HEK293T (cell line): ENCODE results near the gene AHNAK2.

Experiments used
- CTCF ChIA-PET: fragments of 350-600 bp; formaldehyde crosslinking; extraction: SDS; loops from one replicate; lab custom pipeline; 2021; ENCODE audit warnings: antibody characterized with exemption, inconsistent platforms; lab: Yijun Ruan, JAX
- POLR2A ChIA-PET: fragments of 350-600 bp; formaldehyde crosslinking; extraction: SDS; loops from one replicate; lab custom pipeline; 2020; ENCODE audit warnings: antibody characterized with exemption, inconsistent platforms; lab: Yijun Ruan, JAX
- DNase-seq: peaks from one replicate; pipeline ENCODE4 v3.0.0; 2012; ENCODE audit warnings: mixed read lengths; ENCODE audit errors: extremely low spot score
- ARNT ChIP-seq: fragments of 450-650 bp; IDR thresholded peaks from 2 replicates; pipeline ENCODE4 v1.6.1; 2017; ENCODE audit warnings: mild to moderate bottlenecking
- BHLHE40 ChIP-seq: fragments of 450-650 bp; IDR thresholded peaks from 2 replicates; pipeline ENCODE4 v1.6.1; 2016; ENCODE audit warnings: mild to moderate bottlenecking, moderate library complexity, borderline replicate concordance
- CTBP1 ChIP-seq: fragments of 450-650 bp; IDR thresholded peaks from 2 replicates; pipeline ENCODE4 v1.6.1; 2016; ENCODE audit warnings: borderline replicate concordance
- ELF4 ChIP-seq: fragments of 450-650 bp; IDR thresholded peaks from 2 replicates; pipeline ENCODE4 v1.6.1; 2017; ENCODE audit warnings: antibody characterized with exemption
- FOXA1 ChIP-seq: fragments of 450-650 bp; IDR thresholded peaks from 2 replicates; pipeline ENCODE4 v1.6.1; 2016; ENCODE audit warnings: mild to moderate bottlenecking
- FOXK2 ChIP-seq: fragments of 450-650 bp; IDR thresholded peaks from 2 replicates; pipeline ENCODE4 v1.6.1; 2016; ENCODE audit warnings: mild to moderate bottlenecking
- FOXM1 ChIP-seq: fragments of 450-650 bp; IDR thresholded peaks from 2 replicates; pipeline ENCODE4 v1.6.1; 2017; ENCODE audit warnings: mild to moderate bottlenecking, borderline replicate concordance
- HDGF ChIP-seq: fragments of 450-650 bp; IDR thresholded peaks from 2 replicates; pipeline ENCODE4 v1.6.1; 2017; ENCODE audit warnings: antibody characterized with exemption, borderline replicate concordance
- L3MBTL2 ChIP-seq: fragments of 450-650 bp; conservative IDR thresholded peaks from 2 replicates; pipeline ENCODE4 v1.6.1; 2016; ENCODE audit warnings: mild to moderate bottlenecking
- LEF1 ChIP-seq: fragments of 450-650 bp; IDR thresholded peaks from 2 replicates; pipeline ENCODE4 v1.6.1; 2017; ENCODE audit warnings: mild to moderate bottlenecking, borderline replicate concordance
- NFRKB ChIP-seq: fragments of 450-650 bp; IDR thresholded peaks from 2 replicates; pipeline ENCODE4 v1.6.1; 2016; ENCODE audit warnings: mild to moderate bottlenecking, moderate library complexity
- PKNOX1 ChIP-seq: fragments of 450-650 bp; IDR thresholded peaks from 2 replicates; pipeline ENCODE4 v1.6.1; 2016
- SP1 ChIP-seq: fragments of 450-650 bp; IDR thresholded peaks from 2 replicates; pipeline ENCODE4 v1.6.1; 2017
- SUZ12 ChIP-seq: fragments of 450-650 bp; IDR thresholded peaks from 2 replicates; pipeline ENCODE4 v1.6.1; 2016; ENCODE audit warnings: mild to moderate bottlenecking
- TARDBP ChIP-seq: fragments of 450-650 bp; IDR thresholded peaks from 2 replicates; pipeline ENCODE4 v1.6.1; 2016
- ZNF384 ChIP-seq: fragments of 450-650 bp; IDR thresholded peaks from 2 replicates; pipeline ENCODE4 v1.6.1; 2016

AHNAK2 gene

GRCh38 chr14:104982548-104983230 lies 4.5 kb upstream of the AHNAK2 start:
- DNase-seq: no peak
- ChIA-PET CTCF (no interaction called here), POLR2A (interaction anchor here (1.5 kb wide), 1 partner anchor 38 kb away, joined by 4 read pairs; the partner anchor contains the start of gene CDCA4)
- no peak for TF ChIP-seq NFRKB
- TF ChIP-seq L3MBTL2: no peak
- no peak for TF ChIP-seq SUZ12
- TF ChIP-seq HDGF: no peak
- TF ChIP-seq PKNOX1: no peak
- TF ChIP-seq CTBP1: no peak
- TF ChIP-seq LEF1: no peak
- TF ChIP-seq SP1: no peak
- no peak for TF ChIP-seq ARNT

GRCh38 chr14:104981699-104982541 lies 3.7 kb upstream of the AHNAK2 start:
- CTCF ChIA-PET: interaction anchor here (0.7 kb wide), 1 partner anchor 9 kb away, joined by 3 read pairs; no protein-coding TSS in a partner anchor
- TF ChIP-seq CTBP1 (no peak), TARDBP (no peak), FOXA1 (no peak), ELF4 (no peak), NFRKB (no peak)
- DNase-seq: no peak
- POLR2A ChIA-PET: interaction anchor here (1.5 kb wide), 1 partner anchor 39 kb away, joined by 4 read pairs; the partner anchor contains the start of gene CDCA4

- ChIA-PET POLR2A (no interaction called here), CTCF (interaction anchor here (0.7 kb wide), 1 partner anchor 10 kb away, joined by 3 read pairs; no protein-coding TSS in a partner anchor)
- TF ChIP-seq BHLHE40: no peak
- DNase-seq: no peak
Observed at GRCh38 chr14:104980611-104981531, 2.7 kb upstream of the AHNAK2 start.

GRCh38 chr14:104979758-104980610 lies 1.8 kb upstream of the AHNAK2 start:
- TF ChIP-seq FOXA1 (no peak), BHLHE40 (no peak), ZNF384 (no peak), SUZ12 (no peak), FOXK2 (no peak), CTBP1 (no peak), LEF1 (no peak), FOXM1 (no peak), HDGF (no peak), L3MBTL2 (no peak), PKNOX1 (no peak), NFRKB (no peak), ARNT (no peak), SP1 (no peak), ELF4 (no peak)
- CTCF ChIA-PET: no interaction called here
- POLR2A ChIA-PET: interaction anchor here (1.2 kb wide), 1 partner anchor 39 kb away, joined by 6 read pairs; no protein-coding TSS in a partner anchor
- DNase-seq: no peak

GRCh38 chr14:104978746-104979691 lies 845 bp upstream of the AHNAK2 start:
- ChIA-PET CTCF (interaction anchor here (1.3 kb wide), 1 partner anchor 112 kb away, joined by 3 read pairs; no protein-coding TSS in a partner anchor), POLR2A (interaction anchor here (1.0 to 1.2 kb wide), 2 partner anchors 40 to 42 kb away, joined by 5 to 6 read pairs; partner anchors contain the start of gene CDCA4)
- no peak for DNase-seq
- TF ChIP-seq TARDBP: no peak
- no peak for TF ChIP-seq SP1
- TF ChIP-seq HDGF: no peak
- TF ChIP-seq PKNOX1: no peak
- no peak for TF ChIP-seq ELF4
- TF ChIP-seq SUZ12: no peak
